GM12878 (cell line): ENCODE data around the gene TESPA1. TPM values are rescaled to one million over a fixed set of nuclear protein-coding genes. Genes with fewer than 3 reads are reported as not detected.

Experiments
- ATAC-seq: fragments of 200-7000 bp; cut with Tn5 transposase; 3 replicates; pipeline ENCODE4 v1.9.1; 2020; ENCODE audit warnings: mild to moderate bottlenecking, moderate library complexity
- BruUV-seq: library from RNA; stranded (reverse); fragments of 400-500 nt; replicated peaks from 2 replicates; lab custom pipeline; 2021; lab: Mats Ljungman, UMichigan
- CTCF ChIA-PET: fragments of 300-600 bp; sonication (Branson Sonifier 250); formaldehyde crosslinking; extraction: SDS; loops from one replicate; lab custom pipeline; 2021; ENCODE audit warnings: inconsistent platforms; lab: Yijun Ruan, JAX
- POLR2A ChIA-PET: fragments of 350-600 bp; formaldehyde crosslinking; extraction: SDS; loops from one replicate; lab custom pipeline; 2021; ENCODE audit warnings: inconsistent platforms; lab: Charles Lee
- RAD21 ChIA-PET: fragments of 300-600 bp; sonication (Branson Sonifier 250); formaldehyde crosslinking; loops from one replicate; lab custom pipeline; 2023; ENCODE audit warnings: antibody characterized with exemption; ENCODE audit not compliant: unreplicated experiment; lab: Charles Lee
- SMC1A ChIA-PET: fragments of 300-600 bp; sonication (Branson Sonifier 250); formaldehyde crosslinking; loops from one replicate; lab custom pipeline; 2023; ENCODE audit not compliant: unreplicated experiment, uncharacterized antibody; lab: Charles Lee
- DNase-seq: peaks from one replicate; pipeline ENCODE4 v3.0.0-alpha.2; 2011; ENCODE audit warnings: low read depth, low spot score
- FAIRE-seq: peaks from 3 replicates; lab custom pipeline; 2011; peaks lifted over from hg19 to GRCh38; lab: Jason Lieb, UNC
- H2AFZ ChIP-seq: 2 replicates; pipeline ENCODE4 v1.6.0; 2011; ENCODE audit warnings: low read depth, low read length, control low read depth; ENCODE audit not compliant: control insufficient read depth
- H3K27ac ChIP-seq: 2 replicates; pipeline ENCODE4 v1.5.1; 2011; ENCODE audit warnings: control low read depth; ENCODE audit not compliant: control insufficient read depth, insufficient read depth
- H3K27me3 ChIP-seq, 2 experiments: replicated peaks in 1 of 2; 2 replicates each; pipeline versions ENCODE4 v1.6.0 to v1.6.1; 2011; ENCODE audit warnings: low read length in 1 of 2; ENCODE audit not compliant: control insufficient read depth in 2 of 2, insufficient read depth in 2 of 2
- H3K36me3 ChIP-seq, 2 experiments: 2 replicates each; pipeline ENCODE4 v1.5.1; 2011; ENCODE audit warnings: low read length in 1 of 2; ENCODE audit not compliant: control insufficient read depth in 2 of 2, insufficient read depth in 2 of 2
- H3K4me1 ChIP-seq: 2 replicates; pipeline ENCODE4 v1.6.1; 2011; ENCODE audit warnings: mild to moderate bottlenecking, low read length, moderate library complexity, mixed read lengths; ENCODE audit not compliant: control insufficient read depth, insufficient read depth
- H3K4me2 ChIP-seq: 2 replicates; pipeline ENCODE4 v1.6.0; 2011; ENCODE audit warnings: control low read depth; ENCODE audit not compliant: control insufficient read depth, insufficient read depth
- H3K4me3 ChIP-seq: fragments of 200-600 bp; sonication (generic); 2 replicates; pipeline ENCODE4 v1.5.1; 2016
- H3K79me2 ChIP-seq: 2 replicates; pipeline ENCODE4 v1.6.0; 2011; ENCODE audit warnings: low read length; ENCODE audit not compliant: control insufficient read depth, insufficient read depth
- H3K9ac ChIP-seq: 2 replicates; pipeline ENCODE4 v1.8.0; 2011; ENCODE audit warnings: low read length, control low read depth, mixed read lengths; ENCODE audit not compliant: control insufficient read depth, insufficient read depth
- H3K9me3 ChIP-seq: replicated peaks from 3 replicates; pipeline ENCODE4 v1.5.1; 2011; ENCODE audit warnings: mild to moderate bottlenecking, low read length; ENCODE audit not compliant: control insufficient read depth, insufficient read depth
- H4K20me1 ChIP-seq: 2 replicates; pipeline ENCODE4 v1.6.0; 2011; ENCODE audit not compliant: control insufficient read depth, insufficient read depth
- DPF2 ChIP-seq: fragments of 450-650 bp; IDR thresholded peaks from 2 replicates; pipeline ENCODE4 v1.6.1; 2017; ENCODE audit warnings: mild to moderate bottlenecking
- HDGF ChIP-seq: fragments of 450-650 bp; IDR thresholded peaks from 2 replicates; pipeline ENCODE4 v1.6.1; 2016; ENCODE audit warnings: antibody characterized with exemption
- LARP7 ChIP-seq: fragments of 450-650 bp; IDR thresholded peaks from 2 replicates; pipeline ENCODE4 v1.6.1; 2017; ENCODE audit warnings: mild to moderate bottlenecking
- NFYB ChIP-seq: IDR thresholded peaks from 2 replicates; pipeline ENCODE4 v1.6.1; 2011; ENCODE audit warnings: low read depth, mild to moderate bottlenecking, low read length, improper control_type of control experiment, moderate library complexity; ENCODE audit not compliant: insufficient read depth
- NR2F1 ChIP-seq: fragments of 450-650 bp; conservative IDR thresholded peaks from 2 replicates; pipeline ENCODE4 v1.6.1; 2017; ENCODE audit warnings: mild to moderate bottlenecking
- POU2F2 ChIP-seq: IDR thresholded peaks from 3 replicates; pipeline ENCODE4 v1.6.1; 2011; ENCODE audit warnings: low read depth, mild to moderate bottlenecking, low read length, borderline replicate concordance
- SMAD5 ChIP-seq: IDR thresholded peaks from 2 replicates; pipeline ENCODE4 v1.6.1; 2016; ENCODE audit warnings: antibody characterized with exemption, low read depth
- TCF3 ChIP-seq: IDR thresholded peaks from 2 replicates; pipeline ENCODE4 v1.6.1; 2012; ENCODE audit warnings: low read depth, mild to moderate bottlenecking, low read length, borderline replicate concordance; ENCODE audit not compliant: insufficient read depth
- YBX1 ChIP-seq: fragments of 450-650 bp; IDR thresholded peaks from 2 replicates; pipeline ENCODE4 v1.6.1; 2016; ENCODE audit warnings: antibody characterized with exemption
- ZBED1 ChIP-seq: IDR thresholded peaks from 2 replicates; pipeline ENCODE4 v1.6.1; 2016; ENCODE audit warnings: borderline replicate concordance
- WGBS: methylation state at CpG from one replicate; pipeline ENCODE4 v1.1.6; 2016; ENCODE audit warnings: low lambda C conversion rate; ENCODE audit not compliant: insufficient replicate concordance, insufficient coverage; ENCODE audit errors: missing lambda C conversion rate; 5-methylcytosine and 5-hydroxymethylcytosine counted together
- in situ Hi-C: fragments of 300-500 bp; cut with MboI; formaldehyde crosslinking; loops from 9 replicates; pipeline ENCODE4 v1.14.3; 2018; ENCODE audit warnings: mixed read lengths
- intact Hi-C: fragments of 100-400 bp; cut with micrococcal nuclease; formaldehyde crosslinking; loops from one replicate; pipeline ENCODE4 v1.14.2; 2022; ENCODE audit not compliant: unreplicated experiment
- polyA plus RNA-seq, 11 experiments: library from polyadenylated mRNA; depleted of rRNA in 4 of 11; unstranded in 6 of 11; stranded (reverse) in 5 of 11; fragments of >200 nt; fragmentation: Nextera tagmentation in 4 of 11; fragmentation: Illumina TruSeq in 1 of 11; extraction: Ambion mirVana in 4 of 11; extraction: Trizol in 1 of 11; gene quantifications; 1 replicate in 1 of 11; 2 replicates in 10 of 11; pipeline versions ENCODE4 v1.2.1 to v1.2.3, GENCODE V29; 2011 to 2016; ENCODE audit warnings: inconsistent platforms in 2 of 11, missing spikeins in 2 of 11, low read depth in 1 of 11
- total RNA-seq, 4 experiments: library from RNA; depleted of rRNA in 3 of 4; stranded (reverse); fragments of >200 nt in 3 of 4; fragmentation: Illumina TruSeq in 1 of 4; extraction: Trizol in 1 of 4; gene quantifications; 2 replicates each; pipeline versions ENCODE4 v1.2.1 to v1.2.3, GENCODE V29; 2013 to 2021
- TF ChIP-seq, protein P1 (sequence below): IDR thresholded peaks from 2 replicates; pipeline ENCODE4 v1.6.1; 2011; ENCODE audit warnings: borderline replicate concordance, low read depth, mild to moderate bottlenecking, moderate library complexity, low read length; ENCODE audit not compliant: insufficient read depth, poor library complexity, severe bottlenecking
- TF ChIP-seq, protein P2 (sequence below): fragments of 450-650 bp; formaldehyde crosslinking; IDR thresholded peaks from 2 replicates; pipeline ENCODE4 v1.4.0; 2022; ENCODE audit warnings: mild to moderate bottlenecking, moderate library complexity
- TF ChIP-seq, protein P3 (sequence below): IDR thresholded peaks from 2 replicates; pipeline ENCODE4 v1.6.1; 2011; ENCODE audit warnings: low read depth, low read length, improper control_type of control experiment, borderline replicate concordance

The TESPA1 gene
- total and polyA plus RNA-seq, 10 of the 15 experiments (the other 5 are each of a cell fraction or from before 2014, with no cell fraction given): 13.8 to 56.2 (median 23.9) TPM

DNA sequence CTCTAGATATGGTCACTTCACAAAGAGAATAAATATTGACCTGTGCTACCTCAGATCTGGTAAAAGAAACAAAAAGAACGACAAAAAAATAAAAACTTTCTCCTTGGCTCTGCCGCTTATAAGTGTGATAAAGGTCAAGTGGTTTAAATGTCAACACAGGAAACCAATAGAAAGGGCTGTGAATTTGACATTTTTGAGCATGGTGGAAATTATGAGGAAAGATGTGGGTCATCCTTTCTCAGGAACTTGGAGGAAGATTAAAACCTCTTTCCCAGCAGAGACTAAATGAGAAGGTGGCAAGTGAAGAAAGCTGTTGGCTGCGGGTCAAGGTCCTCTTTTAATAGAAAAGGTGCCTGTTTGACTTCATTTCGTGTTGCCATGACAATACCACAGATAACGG is 28.2 kb downstream of the TESPA1 start:
- no peak for DNase-seq
- CTCF ChIA-PET: interaction anchor here (1.0 to 6.8 kb wide), 17 partner anchors 8 to 298 kb away, joined by 3 to 70 read pairs (median 5); partner anchors contain the start of genes MUCL1 and TESPA1
- intact Hi-C loops: loop anchor here (5.0 kb wide), 1 partner anchor 354 kb away; no protein-coding TSS in a partner anchor
- Histone ChIP-seq H3K4me1 (peaks cover 19% of the 10 kb centered on the region), H2AFZ (no peak overlapping the region), H3K9me3 (no peaks in the 10 kb centered on the region), H3K4me3 (no peak overlapping the region), H3K36me3 (peaks cover 0 to 10% of the 10 kb centered on the region in 2 experiments; a peak in 2 of 4 replicates), H3K4me2 (no peak overlapping the region), H4K20me1 (no peaks in the 10 kb centered on the region), H3K27me3 (no peaks in the 10 kb centered on the region), H3K79me2 (no peaks in the 10 kb centered on the region), H3K9ac (no peak overlapping the region), H3K27ac (no peak overlapping the region)
- SMC1A ChIA-PET: interaction anchor here (1.1 to 7.1 kb wide), 8 partner anchors 18 to 206 kb away, joined by 4 to 90 read pairs (median 14); partner anchors contain the start of gene MUCL1
- 98% methylated on average over 5 of the region's 5 CpGs for WGBS
- no peak for FAIRE-seq
- TF ChIP-seq LARP7 (no peak), SMAD5 (no peak), POU2F2 (no peak), NR2F1 (no peak)
- no peak for ATAC-seq
- in situ Hi-C loops: no loop called here
- POLR2A ChIA-PET: no interaction called here
- no TSS peak for BruUV-seq
- RAD21 ChIA-PET: interaction anchor here (1.0 to 3.9 kb wide), 3 partner anchors 36 to 206 kb away, joined by 4 to 27 read pairs (median 6); no protein-coding TSS in a partner anchor

DNA sequence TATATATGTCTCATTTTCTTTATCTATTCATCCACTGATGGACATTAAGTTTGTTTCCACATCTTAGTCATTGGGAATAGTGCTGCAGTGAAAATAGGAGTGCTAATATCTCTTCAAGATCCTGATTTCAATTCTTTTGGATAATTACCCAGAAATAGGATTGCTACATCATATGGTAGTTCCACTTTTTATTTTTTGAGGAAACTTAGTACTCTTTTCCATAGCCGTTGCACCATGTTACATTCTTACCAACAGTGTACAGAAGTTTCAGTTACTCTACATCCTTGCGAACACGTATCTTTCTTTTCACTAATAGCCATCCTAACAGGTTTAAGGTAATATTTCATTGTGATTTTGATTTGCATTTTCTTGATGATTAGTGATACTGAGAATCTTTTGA is 29.8 kb downstream of the TESPA1 start:
- BruUV-seq: no TSS peak
- CTCF ChIA-PET: no interaction called here
- Histone ChIP-seq H3K4me3 (no peak overlapping the region), H3K36me3 (peaks cover 0 to 4% of the 10 kb centered on the region in 2 experiments; a peak in 1 of 4 replicates), H3K9me3 (no peaks in the 10 kb centered on the region), H3K27ac (no peak overlapping the region), H4K20me1 (no peaks in the 10 kb centered on the region), H3K4me2 (no peak overlapping the region), H3K4me1 (peaks cover 10% of the 10 kb centered on the region), H3K9ac (no peak overlapping the region), H3K79me2 (no peaks in the 10 kb centered on the region), H3K27me3 (no peaks in the 10 kb centered on the region), H2AFZ (no peak overlapping the region)
- intact Hi-C loops: loop anchor here (5.0 kb wide), 1 partner anchor 352 kb away; no protein-coding TSS in a partner anchor
- ATAC-seq: no peak
- no peak for FAIRE-seq
- 96% methylated on average over 3 of the region's 3 CpGs for WGBS
- RAD21 ChIA-PET: no interaction called here
- DNase-seq: no peak
- POLR2A ChIA-PET: no interaction called here
- in situ Hi-C loops: no loop called here
- SMC1A ChIA-PET: no interaction called here
- TF ChIP-seq NFYB: no peak
- no peak for TF ChIP-seq DPF2
- TF ChIP-seq, protein P1, sequence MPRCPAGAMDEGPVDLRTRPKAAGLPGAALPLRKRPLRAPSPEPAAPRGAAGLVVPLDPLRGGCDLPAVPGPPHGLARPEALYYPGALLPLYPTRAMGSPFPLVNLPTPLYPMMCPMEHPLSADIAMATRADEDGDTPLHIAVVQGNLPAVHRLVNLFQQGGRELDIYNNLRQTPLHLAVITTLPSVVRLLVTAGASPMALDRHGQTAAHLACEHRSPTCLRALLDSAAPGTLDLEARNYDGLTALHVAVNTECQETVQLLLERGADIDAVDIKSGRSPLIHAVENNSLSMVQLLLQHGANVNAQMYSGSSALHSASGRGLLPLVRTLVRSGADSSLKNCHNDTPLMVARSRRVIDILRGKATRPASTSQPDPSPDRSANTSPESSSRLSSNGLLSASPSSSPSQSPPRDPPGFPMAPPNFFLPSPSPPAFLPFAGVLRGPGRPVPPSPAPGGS: no peak
- TF ChIP-seq, protein P2, sequence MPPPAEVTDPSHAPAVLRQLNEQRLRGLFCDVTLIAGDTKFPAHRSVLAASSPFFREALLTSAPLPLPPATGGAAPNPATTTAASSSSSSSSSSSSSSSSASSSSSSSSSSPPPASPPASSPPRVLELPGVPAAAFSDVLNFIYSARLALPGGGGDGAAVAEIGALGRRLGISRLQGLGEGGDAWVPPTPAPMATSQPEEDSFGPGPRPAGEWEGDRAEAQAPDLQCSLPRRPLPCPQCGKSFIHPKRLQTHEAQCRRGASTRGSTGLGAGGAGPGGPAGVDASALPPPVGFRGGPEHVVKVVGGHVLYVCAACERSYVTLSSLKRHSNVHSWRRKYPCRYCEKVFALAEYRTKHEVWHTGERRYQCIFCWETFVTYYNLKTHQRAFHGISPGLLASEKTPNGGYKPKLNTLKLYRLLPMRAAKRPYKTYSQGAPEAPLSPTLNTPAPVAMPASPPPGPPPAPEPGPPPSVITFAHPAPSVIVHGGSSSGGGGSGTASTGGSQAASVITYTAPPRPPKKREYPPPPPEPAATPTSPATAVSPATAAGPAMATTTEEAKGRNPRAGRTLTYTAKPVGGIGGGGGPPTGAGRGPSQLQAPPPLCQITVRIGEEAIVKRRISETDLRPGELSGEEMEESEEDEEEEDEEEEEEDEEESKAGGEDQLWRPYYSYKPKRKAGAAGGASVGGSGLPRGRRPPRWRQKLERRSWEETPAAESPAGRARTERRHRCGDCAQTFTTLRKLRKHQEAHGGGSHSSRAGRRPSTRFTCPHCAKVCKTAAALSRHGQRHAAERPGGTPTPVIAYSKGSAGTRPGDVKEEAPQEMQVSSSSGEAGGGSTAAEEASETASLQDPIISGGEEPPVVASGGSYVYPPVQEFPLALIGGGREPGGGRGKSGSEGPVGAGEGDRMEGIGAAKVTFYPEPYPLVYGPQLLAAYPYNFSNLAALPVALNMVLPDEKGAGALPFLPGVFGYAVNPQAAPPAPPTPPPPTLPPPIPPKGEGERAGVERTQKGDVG (CRISPR knock-in tag): no peak
- no peak for TF ChIP-seq HDGF
- no peak for TF ChIP-seq YBX1
- TF ChIP-seq, protein P3, sequence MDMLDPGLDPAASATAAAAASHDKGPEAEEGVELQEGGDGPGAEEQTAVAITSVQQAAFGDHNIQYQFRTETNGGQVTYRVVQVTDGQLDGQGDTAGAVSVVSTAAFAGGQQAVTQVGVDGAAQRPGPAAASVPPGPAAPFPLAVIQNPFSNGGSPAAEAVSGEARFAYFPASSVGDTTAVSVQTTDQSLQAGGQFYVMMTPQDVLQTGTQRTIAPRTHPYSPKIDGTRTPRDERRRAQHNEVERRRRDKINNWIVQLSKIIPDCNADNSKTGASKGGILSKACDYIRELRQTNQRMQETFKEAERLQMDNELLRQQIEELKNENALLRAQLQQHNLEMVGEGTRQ: no peak
- no peak for TF ChIP-seq ZBED1
- no peak for TF ChIP-seq TCF3
